ENCODE results near the gene HLA-F. TPM values are rescaled to one million over a fixed set of nuclear protein-coding genes. Genes with fewer than 3 reads are reported as not detected.

The HLA-F gene
- total RNA-seq, 5 donors from 2014 or later (not counting 1 experiment from before 2014, with no cell fraction given), result 600 to 951 (median 748) TPM

- Histone ChIP-seq H3K27ac (ENCODE audit: low read length) (peak overlapping the region; percentile 52), H3K9me3 (no peaks in the 10 kb centered on the region), H3K36me3 (ENCODE audit: control insufficient read depth in 2 of 2, extremely low read depth in 1 of 2, insufficient read depth in 1 of 2, low read length in 1 of 2) (peaks cover 4 to 5% of the 10 kb centered on the region in 2 donors), H3K27me3 (replicated peaks in 1 of 2; ENCODE audit: control insufficient read depth in 2 of 2, extremely low read depth in 1 of 2, insufficient read depth in 2 of 2, low read length in 1 of 2) (no peaks in the 10 kb centered on the region), H3K4me3 (ENCODE audit: control insufficient read depth in 1 of 2, extremely low read depth in 1 of 2, low read length in 1 of 2) (peak overlapping the region; percentile 62 to 71), H3K4me1 (ENCODE audit: control insufficient read depth in 1 of 2, extremely low read depth in 1 of 2, insufficient read depth in 2 of 2, low read length in 2 of 2) (peaks cover 3 to 32% of the 10 kb centered on the region in 2 experiments)
- ATAC-seq (replicated peaks in 1 of 4), result peak in 2 of 4 experiments; percentile 3 to 6
- Mint-ChIP-seq H3K27ac (peak overlapping the region; percentile 84 to 91), H3K27me3 (no peaks in the 10 kb centered on the region), H3K9me3 (no peaks in the 10 kb centered on the region), H3K4me3 (peak overlapping the region; percentile 90 to 99 (median 97)), H3K36me3 (peaks cover 5% of the 10 kb centered on the region), H3K4me1 (peaks cover 46 to 63% (median 61%) of the 10 kb centered on the region in 3 donors)
- 20% methylated on average over 10 of the region's 13 CpGs for WGBS (ENCODE audit: insufficient coverage)
- peak in 1 of 35 experiments; percentile 4 for DNase-seq
- CTCF ChIA-PET, result interaction anchor here (0.7 to 3.1 kb wide), 12 partner anchors 9 to 99 kb away, joined by 3 to 27 read pairs (median 4); no protein-coding TSS in a partner anchor
- POLR2A ChIA-PET, result interaction anchor here (0.6 to 1.4 kb wide), 7 partner anchors 11 to 196 kb away, joined by 3 to 10 read pairs (median 3); no protein-coding TSS in a partner anchor
Observed at GRCh38 chr6:29749308-29749662, 26.1 kb downstream of the HLA-F start.

GRCh38 chr6:29749668-29750067, 26.4 kb downstream of the HLA-F start:
- H3K4me3 Mint-ChIP-seq, result peak overlapping the region; percentile 90 to 99 (median 97)
- DNase-seq (no peak), ATAC-seq (replicated peaks in 1 of 4) (no peak)
- Histone ChIP-seq H3K9me3 (no peaks in the 10 kb centered on the region), H3K36me3 (ENCODE audit: control insufficient read depth in 2 of 2, extremely low read depth in 1 of 2, insufficient read depth in 1 of 2, low read length in 1 of 2) (peaks cover 4 to 5% of the 10 kb centered on the region in 2 donors), H3K27me3 (replicated peaks in 1 of 2; ENCODE audit: control insufficient read depth in 2 of 2, extremely low read depth in 1 of 2, insufficient read depth in 2 of 2, low read length in 1 of 2) (no peaks in the 10 kb centered on the region), H3K4me3 (ENCODE audit: control insufficient read depth in 1 of 2, extremely low read depth in 1 of 2, low read length in 1 of 2) (peak overlapping the region in 1 of 2 donors; percentile 71), H3K27ac (ENCODE audit: low read length) (peak overlapping the region; percentile 52), H3K4me1 (ENCODE audit: control insufficient read depth in 1 of 2, extremely low read depth in 1 of 2, insufficient read depth in 2 of 2, low read length in 2 of 2) (peaks cover 3 to 32% of the 10 kb centered on the region in 2 experiments)
- peaks cover 5% of the 10 kb centered on the region for H3K36me3 Mint-ChIP-seq
- CTCF ChIA-PET, result interaction anchor here (0.8 to 3.1 kb wide), 9 partner anchors 11 to 100 kb away, joined by 3 to 27 read pairs (median 5); no protein-coding TSS in a partner anchor
- peaks cover 46 to 63% (median 61%) of the 10 kb centered on the region in 3 donors for H3K4me1 Mint-ChIP-seq
- H3K27me3 Mint-ChIP-seq, result no peaks in the 10 kb centered on the region
- peak overlapping the region; percentile 84 to 91 for H3K27ac Mint-ChIP-seq
- H3K9me3 Mint-ChIP-seq, result no peaks in the 10 kb centered on the region
- POLR2A ChIA-PET, result interaction anchor here (0.6 to 1.4 kb wide), 6 partner anchors 12 to 195 kb away, joined by 3 to 10 read pairs (median 4); no protein-coding TSS in a partner anchor
- WGBS (ENCODE audit: insufficient coverage), result 76% methylated on average over 4 of the region's 5 CpGs

- no peak overlapping the region for H3K4me3 ChIP-seq (ENCODE audit: control insufficient read depth in 1 of 2, extremely low read depth in 1 of 2, low read length in 1 of 2)
- peaks cover 46 to 63% (median 60%) of the 10 kb centered on the region in 3 donors for H3K4me1 Mint-ChIP-seq
- ATAC-seq (replicated peaks in 1 of 4) (no peak), DNase-seq (no peak)
- no peak overlapping the region for H3K27ac ChIP-seq (ENCODE audit: low read length)
- no peaks in the 10 kb centered on the region for H3K27me3 ChIP-seq (replicated peaks in 1 of 2; ENCODE audit: control insufficient read depth in 2 of 2, extremely low read depth in 1 of 2, insufficient read depth in 2 of 2, low read length in 1 of 2)
- CTCF ChIA-PET, result interaction anchor here (0.6 to 3.1 kb wide), 4 partner anchors 9 to 217 kb away, joined by 4 to 27 read pairs (median 6); no protein-coding TSS in a partner anchor
- H3K27me3 Mint-ChIP-seq, result no peaks in the 10 kb centered on the region
- H3K4me3 Mint-ChIP-seq, result peak overlapping the region in 2 of 3 donors; percentile 6 to 90
- no peaks in the 10 kb centered on the region for H3K36me3 ChIP-seq (ENCODE audit: control insufficient read depth in 2 of 2, extremely low read depth in 1 of 2, insufficient read depth in 1 of 2, low read length in 1 of 2)
- no peaks in the 10 kb centered on the region for H3K9me3 Mint-ChIP-seq
- no peak overlapping the region for H3K27ac Mint-ChIP-seq
- POLR2A ChIA-PET, result no interaction called here
- 89% methylated on average over 4 of the region's 6 CpGs for WGBS (ENCODE audit: insufficient coverage)
- peaks cover 3% of the 10 kb centered on the region for H3K36me3 Mint-ChIP-seq
- H3K4me1 ChIP-seq (ENCODE audit: control insufficient read depth in 1 of 2, extremely low read depth in 1 of 2, insufficient read depth in 2 of 2, low read length in 2 of 2), result peaks cover 3 to 32% of the 10 kb centered on the region in 2 experiments
- no peaks in the 10 kb centered on the region for H3K9me3 ChIP-seq
Observed at GRCh38 chr6:29750709-29751108, 27.5 kb downstream of the HLA-F start.

GRCh38 chr6:29751480-29751879, 28.2 kb downstream of the HLA-F start:
- Histone ChIP-seq H3K36me3 (ENCODE audit: control insufficient read depth in 2 of 2, extremely low read depth in 1 of 2, insufficient read depth in 1 of 2, low read length in 1 of 2) (no peaks in the 10 kb centered on the region), H3K27ac (ENCODE audit: low read length) (peak overlapping the region; percentile 88), H3K9me3 (no peaks in the 10 kb centered on the region), H3K27me3 (replicated peaks in 1 of 2; ENCODE audit: control insufficient read depth in 2 of 2, extremely low read depth in 1 of 2, insufficient read depth in 2 of 2, low read length in 1 of 2) (no peaks in the 10 kb centered on the region), H3K4me3 (ENCODE audit: control insufficient read depth in 1 of 2, extremely low read depth in 1 of 2, low read length in 1 of 2) (no peak overlapping the region), H3K4me1 (ENCODE audit: control insufficient read depth in 1 of 2, extremely low read depth in 1 of 2, insufficient read depth in 2 of 2, low read length in 2 of 2) (peaks cover 3 to 32% of the 10 kb centered on the region in 2 experiments)
- POLR2A ChIA-PET, result no interaction called here
- 100% methylated on average over 2 of the region's 3 CpGs for WGBS (ENCODE audit: insufficient coverage)
- H3K9me3 Mint-ChIP-seq, result no peaks in the 10 kb centered on the region
- H3K4me1 Mint-ChIP-seq, result peaks cover 40 to 63% (median 55%) of the 10 kb centered on the region in 3 donors
- CTCF ChIA-PET, result interaction anchor here (0.6 to 2.5 kb wide), 5 partner anchors 9 to 83 kb away, joined by 3 to 17 read pairs (median 4); no protein-coding TSS in a partner anchor
- ATAC-seq (replicated peaks in 1 of 4) (no peak), DNase-seq (no peak)
- peaks cover 3% of the 10 kb centered on the region for H3K36me3 Mint-ChIP-seq
- no peaks in the 10 kb centered on the region for H3K27me3 Mint-ChIP-seq
- peak overlapping the region; percentile 93 to 94 for H3K27ac Mint-ChIP-seq
- H3K4me3 Mint-ChIP-seq, result peak overlapping the region; percentile 15 to 96 (median 96)

GRCh38 chr6:29752451-29753308, 29.4 kb downstream of the HLA-F start:
- Mint-ChIP-seq H3K4me3 (peak overlapping the region; percentile 91 to 96 (median 96)), H3K4me1 (peaks cover 33 to 51% (median 44%) of the 10 kb centered on the region in 3 donors), H3K36me3 (peaks cover 3% of the 10 kb centered on the region), H3K9me3 (no peaks in the 10 kb centered on the region), H3K27ac (peak overlapping the region; percentile 93 to 94), H3K27me3 (no peaks in the 10 kb centered on the region)
- CTCF ChIA-PET, result interaction anchor here (0.8 to 2.5 kb wide), 9 partner anchors 15 to 103 kb away, joined by 3 to 17 read pairs (median 4); no protein-coding TSS in a partner anchor
- DNase-seq (peak; percentile 51 to 93 (median 78)), ATAC-seq (replicated peaks in 1 of 4) (peak; percentile 66 to 75 (median 72))
- H3K9me3 ChIP-seq, result no peaks in the 10 kb centered on the region
- H3K27ac ChIP-seq (ENCODE audit: low read length), result peak overlapping the region; percentile 88
- no peaks in the 10 kb centered on the region for H3K36me3 ChIP-seq (ENCODE audit: control insufficient read depth in 2 of 2, extremely low read depth in 1 of 2, insufficient read depth in 1 of 2, low read length in 1 of 2)
- peak overlapping the region; percentile 86 to 89 for H3K4me3 ChIP-seq (ENCODE audit: control insufficient read depth in 1 of 2, extremely low read depth in 1 of 2, low read length in 1 of 2)
- 0% methylated on average over 59 of the region's 64 CpGs for WGBS (ENCODE audit: insufficient coverage)
- peaks cover 3 to 27% of the 10 kb centered on the region in 2 experiments for H3K4me1 ChIP-seq (ENCODE audit: control insufficient read depth in 1 of 2, extremely low read depth in 1 of 2, insufficient read depth in 2 of 2, low read length in 2 of 2)
- no peaks in the 10 kb centered on the region for H3K27me3 ChIP-seq (replicated peaks in 1 of 2; ENCODE audit: control insufficient read depth in 2 of 2, extremely low read depth in 1 of 2, insufficient read depth in 2 of 2, low read length in 1 of 2)
- POLR2A ChIA-PET, result interaction anchor here in 1 of 2 donors (1.2 kb wide), 1 partner anchor 18 kb away, joined by 12 read pairs; no protein-coding TSS in a partner anchor

GRCh38 chr6:29753309-29753644, 30.0 kb downstream of the HLA-F start:
- peak overlapping the region; percentile 93 to 94 for H3K27ac Mint-ChIP-seq
- CTCF ChIA-PET, result interaction anchor here (0.6 to 2.5 kb wide), 9 partner anchors 15 to 104 kb away, joined by 3 to 17 read pairs (median 4); no protein-coding TSS in a partner anchor
- peaks cover 27 to 45% (median 38%) of the 10 kb centered on the region in 3 donors for H3K4me1 Mint-ChIP-seq
- peaks cover 3 to 21% of the 10 kb centered on the region in 2 experiments for H3K4me1 ChIP-seq (ENCODE audit: control insufficient read depth in 1 of 2, extremely low read depth in 1 of 2, insufficient read depth in 2 of 2, low read length in 2 of 2)
- no peaks in the 10 kb centered on the region for H3K27me3 Mint-ChIP-seq
- POLR2A ChIA-PET, result interaction anchor here in 1 of 2 donors (1.2 kb wide), 1 partner anchor 19 kb away, joined by 12 read pairs; no protein-coding TSS in a partner anchor
- peak overlapping the region; percentile 88 for H3K27ac ChIP-seq (ENCODE audit: low read length)
- H3K9me3 Mint-ChIP-seq, result no peaks in the 10 kb centered on the region
- ATAC-seq (replicated peaks in 1 of 4) (no peak), DNase-seq (no peak)
- no CpG with 5 or more reads among the region's 4 CpGs for WGBS (ENCODE audit: insufficient coverage)
- H3K36me3 Mint-ChIP-seq, result peaks cover 3% of the 10 kb centered on the region
- H3K36me3 ChIP-seq (ENCODE audit: control insufficient read depth in 2 of 2, extremely low read depth in 1 of 2, insufficient read depth in 1 of 2, low read length in 1 of 2), result no peaks in the 10 kb centered on the region
- H3K27me3 ChIP-seq (replicated peaks in 1 of 2; ENCODE audit: control insufficient read depth in 2 of 2, extremely low read depth in 1 of 2, insufficient read depth in 2 of 2, low read length in 1 of 2), result no peaks in the 10 kb centered on the region
- peak overlapping the region; percentile 91 to 96 (median 96) for H3K4me3 Mint-ChIP-seq
- no peaks in the 10 kb centered on the region for H3K9me3 ChIP-seq
- H3K4me3 ChIP-seq (ENCODE audit: control insufficient read depth in 1 of 2, extremely low read depth in 1 of 2, low read length in 1 of 2), result peak overlapping the region in 1 of 2 donors; percentile 89
